Gastrocnemius medialis (tissue), 4 donors: ENCODE measurements around the gene RBM28.

Experiments used
- POLR2A ChIP-seq, 2 donors: fragments of 450-650 bp; IDR thresholded peaks; one replicate each; pipeline ENCODE4 v1.6.1; 2017; ENCODE audit warnings: antibody characterized with exemption in 2 of 2, mild to moderate bottlenecking in 2 of 2, moderate library complexity in 2 of 2
- TF ChIP-seq, protein P1 (sequence below), 5 experiments: fragments of 450-650 bp in 3 of 5; fragments of 200-600 bp in 2 of 5; sonication (generic) in 2 of 5; IDR thresholded peaks in 4 of 5; conservative IDR thresholded peaks in 1 of 5; 1 replicate in 4 of 5; 2 replicates in 1 of 5; pipeline ENCODE4 v1.5.1; 2016 to 2019; ENCODE audit warnings: antibody characterized with exemption in 5 of 5, mild to moderate bottlenecking in 3 of 5, moderate library complexity in 3 of 5

DNA sequence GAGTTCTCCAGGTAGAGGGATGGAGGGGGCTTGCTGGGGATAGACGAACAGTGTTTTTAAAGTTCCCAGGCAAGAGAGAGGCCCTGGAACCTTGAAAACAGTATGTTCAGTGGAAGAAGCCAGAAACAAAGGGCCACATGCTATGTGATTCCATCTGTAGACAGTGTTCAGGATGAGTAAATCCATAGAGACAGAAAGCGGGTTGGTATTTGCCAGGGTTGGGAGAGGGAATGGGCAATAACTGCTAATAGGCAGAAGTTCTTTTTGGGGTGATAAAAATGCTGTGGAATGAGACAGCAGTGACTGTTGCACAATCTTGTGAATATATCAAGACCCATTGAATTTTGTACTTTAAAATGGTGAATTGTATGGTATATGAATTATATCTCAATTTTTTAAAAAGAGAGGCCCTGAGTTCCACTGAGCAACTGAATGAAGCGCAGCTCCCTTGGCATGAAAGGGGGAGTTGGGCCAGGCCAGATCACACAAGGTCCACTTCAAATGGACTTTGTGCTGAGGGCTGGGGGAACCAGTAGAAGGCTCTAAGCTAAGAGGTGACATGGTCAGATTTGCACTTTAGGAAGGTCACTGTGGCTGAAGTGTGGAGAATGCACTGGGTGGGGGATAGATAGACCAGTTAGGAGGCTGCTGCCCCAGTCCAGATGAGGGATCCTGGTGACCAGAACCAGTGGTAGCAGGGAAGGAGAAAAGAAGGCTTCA lies 68.7 kb downstream of the RBM28 start:
- TF ChIP-seq, protein P1, sequence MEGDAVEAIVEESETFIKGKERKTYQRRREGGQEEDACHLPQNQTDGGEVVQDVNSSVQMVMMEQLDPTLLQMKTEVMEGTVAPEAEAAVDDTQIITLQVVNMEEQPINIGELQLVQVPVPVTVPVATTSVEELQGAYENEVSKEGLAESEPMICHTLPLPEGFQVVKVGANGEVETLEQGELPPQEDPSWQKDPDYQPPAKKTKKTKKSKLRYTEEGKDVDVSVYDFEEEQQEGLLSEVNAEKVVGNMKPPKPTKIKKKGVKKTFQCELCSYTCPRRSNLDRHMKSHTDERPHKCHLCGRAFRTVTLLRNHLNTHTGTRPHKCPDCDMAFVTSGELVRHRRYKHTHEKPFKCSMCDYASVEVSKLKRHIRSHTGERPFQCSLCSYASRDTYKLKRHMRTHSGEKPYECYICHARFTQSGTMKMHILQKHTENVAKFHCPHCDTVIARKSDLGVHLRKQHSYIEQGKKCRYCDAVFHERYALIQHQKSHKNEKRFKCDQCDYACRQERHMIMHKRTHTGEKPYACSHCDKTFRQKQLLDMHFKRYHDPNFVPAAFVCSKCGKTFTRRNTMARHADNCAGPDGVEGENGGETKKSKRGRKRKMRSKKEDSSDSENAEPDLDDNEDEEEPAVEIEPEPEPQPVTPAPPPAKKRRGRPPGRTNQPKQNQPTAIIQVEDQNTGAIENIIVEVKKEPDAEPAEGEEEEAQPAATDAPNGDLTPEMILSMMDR (IDR thresholded peaks at IDR 0.05 in 4 of 5, conservative IDR thresholded peaks at IDR 0.05 in 1 of 5) = no peak
- no peak for TF ChIP-seq POLR2A (IDR thresholded peaks at IDR 0.05)
